A673 (cell line): Measurements from ENCODE around the gene PSD2. TPM values are rescaled to one million over a fixed set of nuclear protein-coding genes. Genes with fewer than 3 reads are reported as not detected.

Experiments used
- BruUV-seq: library from RNA; stranded (reverse); fragments of 400-500 nt; replicated peaks from 2 replicates; lab custom pipeline; 2021; lab: Mats Ljungman, UMichigan
- CTCF ChIA-PET: fragments of 300-600 bp; sonication (Branson Sonifier 250); formaldehyde crosslinking; loops from one replicate; lab custom pipeline; 2022; ENCODE audit warnings: antibody characterized with exemption; lab: Charles Lee
- POLR2A ChIA-PET: fragments of 300-600 bp; sonication (Branson Sonifier 250); formaldehyde crosslinking; loops from one replicate; lab custom pipeline; 2022; ENCODE audit warnings: antibody characterized with exemption; ENCODE audit not compliant: low non-redundant PET; lab: Charles Lee
- DNase-seq: peaks from one replicate; pipeline ENCODE4 v3.0.0-alpha.2; 2015; ENCODE audit warnings: low spot score
- H3K27ac ChIP-seq: fragments of 200-600 bp; sonication (generic); 2 replicates; pipeline ENCODE4 v1.5.1; 2016; ENCODE audit warnings: mixed run types, low read depth, mild to moderate bottlenecking, mixed read lengths, antibody characterized with exemption, low read length; ENCODE audit not compliant: poor library complexity, severe bottlenecking
- H3K27me3 ChIP-seq: fragments of 200-600 bp; sonication (generic); replicated peaks from 2 replicates; pipeline ENCODE4 v1.6.1; 2017; ENCODE audit warnings: mixed run types, low read depth, mild to moderate bottlenecking, mixed read lengths, antibody characterized with exemption, low read length; ENCODE audit not compliant: insufficient read depth, poor library complexity
- H3K36me3 ChIP-seq: fragments of 200-600 bp; sonication (generic); 2 replicates; pipeline ENCODE4 v1.6.1; 2016; ENCODE audit warnings: mixed run types, mild to moderate bottlenecking, mixed read lengths, antibody characterized with exemption, low read length; ENCODE audit not compliant: insufficient read depth, poor library complexity, severe bottlenecking
- H3K4me1 ChIP-seq: fragments of 200-600 bp; sonication (generic); 2 replicates; pipeline ENCODE4 v1.6.1; 2017; ENCODE audit warnings: mixed run types, mild to moderate bottlenecking, mixed read lengths, antibody characterized with exemption, low read length; ENCODE audit not compliant: insufficient read depth, poor library complexity, severe bottlenecking
- H3K4me3 ChIP-seq: fragments of 200-600 bp; sonication (generic); 2 replicates; pipeline ENCODE4 v1.5.1; 2016; ENCODE audit warnings: low read depth, mixed run types, mild to moderate bottlenecking, mixed read lengths, low read length; ENCODE audit not compliant: poor library complexity, severe bottlenecking
- H3K9me3 ChIP-seq: fragments of 200-600 bp; sonication (generic); 2 replicates; pipeline ENCODE4 v1.6.1; 2016; ENCODE audit warnings: mixed run types, low read depth, mild to moderate bottlenecking, mixed read lengths, antibody characterized with exemption, low read length; ENCODE audit not compliant: poor library complexity, severe bottlenecking
- EZH2 ChIP-seq: fragments of 200-600 bp; sonication (generic); IDR thresholded peaks from 2 replicates; pipeline ENCODE4 v1.6.1; 2017; ENCODE audit warnings: borderline replicate concordance, low read depth, mild to moderate bottlenecking, mixed read lengths, antibody characterized with exemption, low read length; ENCODE audit not compliant: poor library complexity, severe bottlenecking
- intact Hi-C: fragments of 100-400 bp; cut with micrococcal nuclease; formaldehyde crosslinking; loops from one replicate; pipeline ENCODE4 v1.10.0; 2022; ENCODE audit not compliant: unreplicated experiment
- total RNA-seq: library from RNA; stranded (reverse); gene quantifications from 2 replicates; pipeline ENCODE4 v1.2.3, GENCODE V29; 2021
- TF ChIP-seq, protein P1 (sequence below): fragments of 300-800, 200-600 bp; sonication (generic); conservative IDR thresholded peaks from 2 replicates; pipeline ENCODE4 v1.5.1; 2017; ENCODE audit warnings: low read depth, mild to moderate bottlenecking, antibody characterized with exemption, low read length, moderate library complexity, mixed read lengths

PSD2 gene
- total RNA-seq, 1 experiment from 2014 or later: 0.26 TPM

DNA sequence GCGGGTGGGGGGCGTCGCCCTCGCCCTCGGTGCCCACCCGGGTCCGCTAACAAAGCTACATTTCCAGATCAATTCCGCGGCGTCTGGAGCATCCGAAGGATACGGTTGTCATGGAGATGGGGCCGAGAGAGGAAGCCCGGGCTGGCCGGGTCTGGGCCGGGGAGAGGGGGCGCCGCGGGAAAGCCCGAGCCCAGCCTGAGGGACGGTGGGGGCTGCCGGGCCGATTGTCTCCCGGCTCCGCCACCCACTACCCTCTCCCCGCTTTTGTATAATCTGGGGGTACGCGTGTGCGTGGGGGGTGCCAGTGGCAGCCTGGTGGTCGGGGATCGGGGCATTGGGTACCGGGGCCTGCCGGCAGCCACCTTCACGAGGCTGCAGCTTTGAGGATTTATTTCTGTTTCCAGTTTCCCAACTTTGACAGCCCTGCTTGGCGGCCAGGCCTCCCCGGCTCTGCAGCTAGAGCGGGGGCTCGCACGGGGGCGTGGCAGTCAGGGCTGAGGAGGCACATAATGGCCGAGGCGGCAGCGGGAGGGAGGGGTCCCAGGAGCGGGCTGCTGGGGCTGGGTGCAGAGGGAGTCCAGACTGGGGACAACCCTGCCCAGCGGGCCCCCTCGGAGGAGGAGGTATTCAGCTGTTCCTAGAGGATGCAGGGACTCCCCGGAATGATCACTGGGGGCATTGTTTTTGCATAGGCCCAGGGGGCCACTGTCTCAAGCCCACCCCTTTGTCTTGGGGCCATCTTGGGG lies 626 bp downstream of the PSD2 start:
- BruUV-seq: no TSS peak
- no peak for DNase-seq
- Histone ChIP-seq H3K36me3 (no peaks in the 10 kb centered on the region), H3K4me1 (peaks cover 6% of the 10 kb centered on the region), H3K27ac (no peak overlapping the region), H3K27me3 (peaks cover 65% of the 10 kb centered on the region), H3K9me3 (no peaks in the 10 kb centered on the region), H3K4me3 (no peak overlapping the region)
- intact Hi-C loops: no loop called here
- ChIA-PET CTCF (no interaction called here), POLR2A (no interaction called here)
- TF ChIP-seq, protein P1, sequence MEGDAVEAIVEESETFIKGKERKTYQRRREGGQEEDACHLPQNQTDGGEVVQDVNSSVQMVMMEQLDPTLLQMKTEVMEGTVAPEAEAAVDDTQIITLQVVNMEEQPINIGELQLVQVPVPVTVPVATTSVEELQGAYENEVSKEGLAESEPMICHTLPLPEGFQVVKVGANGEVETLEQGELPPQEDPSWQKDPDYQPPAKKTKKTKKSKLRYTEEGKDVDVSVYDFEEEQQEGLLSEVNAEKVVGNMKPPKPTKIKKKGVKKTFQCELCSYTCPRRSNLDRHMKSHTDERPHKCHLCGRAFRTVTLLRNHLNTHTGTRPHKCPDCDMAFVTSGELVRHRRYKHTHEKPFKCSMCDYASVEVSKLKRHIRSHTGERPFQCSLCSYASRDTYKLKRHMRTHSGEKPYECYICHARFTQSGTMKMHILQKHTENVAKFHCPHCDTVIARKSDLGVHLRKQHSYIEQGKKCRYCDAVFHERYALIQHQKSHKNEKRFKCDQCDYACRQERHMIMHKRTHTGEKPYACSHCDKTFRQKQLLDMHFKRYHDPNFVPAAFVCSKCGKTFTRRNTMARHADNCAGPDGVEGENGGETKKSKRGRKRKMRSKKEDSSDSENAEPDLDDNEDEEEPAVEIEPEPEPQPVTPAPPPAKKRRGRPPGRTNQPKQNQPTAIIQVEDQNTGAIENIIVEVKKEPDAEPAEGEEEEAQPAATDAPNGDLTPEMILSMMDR: no peak
- TF ChIP-seq EZH2: peak; percentile 88

DNA sequence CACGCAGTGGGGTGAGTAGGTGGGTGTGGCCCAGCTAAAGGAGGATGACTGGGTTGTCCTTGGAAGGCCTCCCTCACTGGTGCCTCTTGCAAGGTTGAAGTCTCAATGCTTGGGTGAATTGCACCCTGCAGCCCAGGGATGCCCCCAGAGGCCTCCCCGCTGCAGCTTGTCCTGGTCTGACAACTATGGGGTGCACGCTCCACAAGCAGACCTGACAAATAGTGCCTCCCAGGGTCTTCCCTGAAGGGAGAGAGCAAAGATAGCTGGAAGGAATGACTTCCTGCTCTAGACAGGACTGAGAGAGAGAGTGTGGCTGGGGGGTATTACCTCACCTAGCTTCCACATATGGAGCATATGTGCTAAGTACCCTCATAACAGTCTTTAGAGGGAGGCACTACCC lies 1.7 kb downstream of the PSD2 start:
- TF ChIP-seq, protein P1: no peak
- TF ChIP-seq EZH2: no peak
- POLR2A ChIA-PET: no interaction called here
- no peak overlapping the region for H3K27ac ChIP-seq
- intact Hi-C loops: no loop called here
- BruUV-seq: no TSS peak
- H3K9me3 ChIP-seq: no peaks in the 10 kb centered on the region
- H3K4me1 ChIP-seq: peaks cover 6% of the 10 kb centered on the region
- DNase-seq: no peak
- no peak overlapping the region for H3K4me3 ChIP-seq
- no peaks in the 10 kb centered on the region for H3K36me3 ChIP-seq
- peaks cover 73% of the 10 kb centered on the region for H3K27me3 ChIP-seq
- CTCF ChIA-PET: interaction anchor here (0.6 to 1.3 kb wide), 3 partner anchors 10 to 1698 kb away, joined by 3 to 9 read pairs (median 3); no protein-coding TSS in a partner anchor

DNA sequence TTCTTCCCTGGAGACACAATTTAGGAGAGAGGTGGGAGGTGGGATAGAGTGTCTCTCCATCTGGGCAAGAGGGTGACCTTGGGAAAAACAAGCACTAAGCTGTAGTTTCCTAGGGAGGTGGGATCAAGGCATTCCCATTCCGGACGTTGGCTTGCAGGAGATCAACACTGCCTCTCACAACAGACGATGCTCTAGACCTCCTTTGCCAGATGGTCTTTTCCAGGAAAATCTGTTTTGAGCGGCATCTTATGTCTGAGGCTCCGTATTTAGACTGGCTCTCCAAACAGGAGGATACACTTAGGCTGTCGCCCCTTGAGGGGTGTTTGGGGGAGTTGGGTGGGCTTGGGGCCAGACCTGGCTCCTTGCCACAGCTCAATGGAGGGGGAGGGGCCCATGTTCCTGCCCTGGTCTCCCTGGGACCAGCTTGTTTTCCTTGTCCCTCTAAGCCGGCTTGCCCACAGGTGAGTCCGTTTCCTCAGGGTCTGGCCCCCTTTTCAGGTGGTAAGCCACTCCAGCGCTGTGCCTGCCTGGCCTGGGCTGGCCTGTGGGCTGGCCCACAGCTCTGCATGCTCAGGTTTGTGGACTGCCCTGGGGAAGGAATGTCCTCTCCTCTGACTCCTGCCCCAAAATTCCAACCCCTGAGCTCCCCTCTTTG lies 2.4 kb downstream of the PSD2 start:
- BruUV-seq: no TSS peak
- no peak for TF ChIP-seq EZH2
- TF ChIP-seq, protein P1: no peak
- DNase-seq: no peak
- H3K4me3 ChIP-seq: no peak overlapping the region
- POLR2A ChIA-PET: no interaction called here
- H3K36me3 ChIP-seq: no peaks in the 10 kb centered on the region
- CTCF ChIA-PET: interaction anchor here (1.3 kb wide), 1 partner anchor 11 kb away, joined by 3 read pairs; no protein-coding TSS in a partner anchor
- peaks cover 6% of the 10 kb centered on the region for H3K4me1 ChIP-seq
- H3K9me3 ChIP-seq: no peaks in the 10 kb centered on the region
- no peak overlapping the region for H3K27ac ChIP-seq
- peaks cover 78% of the 10 kb centered on the region for H3K27me3 ChIP-seq
- intact Hi-C loops: no loop called here
